Right lobe of liver (tissue), 6 donors: ENCODE results near the gene ATF3. TPM values are rescaled to one million over a fixed set of nuclear protein-coding genes. Genes with fewer than 3 reads are reported as not detected.

Experiments
- ATAC-seq, 4 donors: fragments of 200-7000 bp; cut with Tn5 transposase; one replicate each; pipeline ENCODE4 v1.9.1; 2020; ENCODE audit warnings: mild to moderate bottlenecking in 4 of 4, moderate library complexity in 4 of 4
- DNase-seq, 3 donors: peaks; one replicate each; pipeline ENCODE4 v3.0.0-alpha.2; 2020
- H3K27ac ChIP-seq, 3 donors: fragments of 200-600 bp; one replicate each; pipeline ENCODE4 v1.8.0; 2022
- H3K27me3 ChIP-seq, 2 donors: fragments of 200-600 bp; one replicate each; pipeline ENCODE4 v1.8.0; 2022
- H3K36me3 ChIP-seq, 4 donors: fragments of 200-600 bp; sonication (generic) in 1 of 4; one replicate each; pipeline versions ENCODE4 v1.5.1 to v1.8.0; 2017 to 2022; ENCODE audit warnings: control low read depth in 1 of 4
- H3K4me1 ChIP-seq, 4 donors: fragments of 200-600 bp; sonication (generic) in 1 of 4; one replicate each; pipeline versions ENCODE4 v1.5.1 to v1.8.0; 2017 to 2022; ENCODE audit warnings: control low read depth in 1 of 4
- H3K4me3 ChIP-seq, 3 donors: fragments of 200-600 bp; one replicate each; pipeline ENCODE4 v1.8.0; 2022
- H3K9me3 ChIP-seq, 4 donors: fragments of 200-600 bp; sonication (generic) in 1 of 4; one replicate each; pipeline versions ENCODE4 v1.5.1 to v1.8.0; 2017 to 2022; ENCODE audit warnings: control low read depth in 1 of 4
- CTCF ChIP-seq, 4 donors: fragments of 200-600 bp in 3 of 4; fragments of 450-650 bp in 1 of 4; IDR thresholded peaks; one replicate each; pipeline versions ENCODE4 v1.5.1 to v1.8.0; 2016 to 2022; ENCODE audit warnings: antibody characterized with exemption in 4 of 4, mild to moderate bottlenecking in 2 of 4
- POLR2A ChIP-seq: fragments of 450-650 bp; IDR thresholded peaks from one replicate; pipeline ENCODE4 v1.6.1; 2017; ENCODE audit warnings: antibody characterized with exemption, mild to moderate bottlenecking
- WGBS: methylation state at CpG from one replicate; pipeline ENCODE4 v1.1.6; 2018; ENCODE audit warnings: low coverage, low lambda C conversion rate; ENCODE audit not compliant: insufficient coverage; ENCODE audit errors: missing lambda C conversion rate; 5-methylcytosine and 5-hydroxymethylcytosine counted together
- intact Hi-C, 2 donors: fragments of 100-400 bp; cut with DNase I; formaldehyde crosslinking; loops; one replicate each; pipeline versions ENCODE4 v1.11.2 to v1.14.1; 2022
- total RNA-seq, 6 experiments: library from RNA; depleted of rRNA in 2 of 6; stranded (reverse); fragments of >200 nt in 2 of 6; fragmentation: NEBNext Ultra II Directional in 3 of 6; extraction: Animal tissue kit (Norgen Biotek cat#: 25700) in 3 of 6; gene quantifications; one replicate each; pipeline versions ENCODE4 v1.1.0 to v1.2.4, GENCODE V29; 2016 to 2023
- donor health status: DM: no; HTN: yes; CAD: no.
- donor health status: DM: no; HTN: no; CAD: no.
- donor health status: DM: no; HTN: no; CAD: no.
- donor health status: DM: no; HTN: yes; CAD: no.
- donor health status: DM: no; HTN: yes; CAD: no.

Gene ATF3
- total RNA-seq, 6 experiments from 2014 or later: 3.7 to 77.2 (median 15.1) TPM

- 58% methylated on average over 3 of the region's 3 CpGs for WGBS
- intact Hi-C loops: loop anchor here in 1 of 2 donors (10.0 kb wide), 1 partner anchor 135 kb away; no protein-coding TSS in a partner anchor
These were observed 41.7 kb downstream of the ATF3 start for GRCh38 chr1:212650228-212650627.

GRCh38 chr1:212651521-212651920, 43.0 kb downstream of the ATF3 start:
- Histone ChIP-seq H3K4me1 (no peaks in the 10 kb centered on the region), H3K27me3 (no peaks in the 10 kb centered on the region), H3K27ac (no peak overlapping the region), H3K9me3 (no peaks in the 10 kb centered on the region), H3K36me3 (no peaks in the 10 kb centered on the region), H3K4me3 (no peak overlapping the region)
- WGBS: 100% methylated on average over 4 of the region's 4 CpGs
- TF ChIP-seq CTCF (IDR thresholded peaks at IDR 0.05) (no peak), POLR2A (no peak)
- intact Hi-C loops: loop anchor here in 1 of 2 donors (10.0 kb wide), 1 partner anchor 133 kb away; no protein-coding TSS in a partner anchor
- DNase-seq (no peak), ATAC-seq (peak in 1 of 4 donors; percentile 38)

More at GRCh38 chr1:212650228-212650627, 41.7 kb downstream of the ATF3 start:
- Histone ChIP-seq H3K4me1 (no peaks in the 10 kb centered on the region), H3K4me3 (no peak overlapping the region), H3K27ac (no peak overlapping the region), H3K36me3 (no peaks in the 10 kb centered on the region), H3K27me3 (no peaks in the 10 kb centered on the region), H3K9me3 (no peaks in the 10 kb centered on the region)
- TF ChIP-seq POLR2A (no peak), CTCF (IDR thresholded peaks at IDR 0.05) (no peak)
- ATAC-seq (peak in 1 of 4 donors; percentile 39), DNase-seq (no peak)

- Histone ChIP-seq H3K4me3 (no peak overlapping the region), H3K27ac (no peak overlapping the region), H3K9me3 (no peaks in the 10 kb centered on the region), H3K4me1 (no peaks in the 10 kb centered on the region), H3K36me3 (no peaks in the 10 kb centered on the region), H3K27me3 (no peaks in the 10 kb centered on the region)
- intact Hi-C loops: loop anchor here in 1 of 2 donors (10.0 kb wide), 1 partner anchor 133 kb away; no protein-coding TSS in a partner anchor
- WGBS: 83% methylated on average over 3 of the region's 3 CpGs
- TF ChIP-seq CTCF (IDR thresholded peaks at IDR 0.05) (no peak), POLR2A (no peak)
- no peak for ATAC-seq
- DNase-seq: no peak
These were observed 43.4 kb downstream of the ATF3 start for GRCh38 chr1:212651977-212652376.

- H3K4me1 ChIP-seq: no peaks in the 10 kb centered on the region
- no peaks in the 10 kb centered on the region for H3K27me3 ChIP-seq
- DNase-seq (no peak), ATAC-seq (no peak)
- WGBS: no CpG with 5 or more reads among the region's 1 CpG
- no peak for TF ChIP-seq POLR2A
- no peak for TF ChIP-seq CTCF (IDR thresholded peaks at IDR 0.05)
- no peaks in the 10 kb centered on the region for H3K36me3 ChIP-seq
- H3K4me3 ChIP-seq: no peak overlapping the region
- no peak overlapping the region for H3K27ac ChIP-seq
- intact Hi-C loops: loop anchor here in 1 of 2 donors (10.0 kb wide), 1 partner anchor 132 kb away; no protein-coding TSS in a partner anchor
- H3K9me3 ChIP-seq: no peaks in the 10 kb centered on the region
These were observed 44.0 kb downstream of the ATF3 start for GRCh38 chr1:212652609-212653008.
